Osteoblast (primary cell): ENCODE data around the gene CHRDL2. TPM values are rescaled to one million over a fixed set of nuclear protein-coding genes. Genes with fewer than 3 reads are reported as not detected.
A peak's percentile ranks its signal among the peaks of the same experiment; 100 is the strongest.

ENCODE experiments used
- DNase-seq: peaks from one replicate; pipeline ENCODE4 v3.0.0; 2011; ENCODE audit warnings: low spot score, mixed read lengths; ENCODE audit not compliant: insufficient read length; ENCODE audit errors: missing footprints
- H2AFZ ChIP-seq: 2 replicates; pipeline ENCODE4 v1.6.0; 2011; ENCODE audit warnings: mild to moderate bottlenecking, low read length
- H3K27ac ChIP-seq: 2 replicates; pipeline ENCODE4 v1.5.1; 2011; ENCODE audit warnings: mild to moderate bottlenecking, low read depth, low read length, moderate library complexity
- H3K27me3 ChIP-seq: 2 replicates; pipeline ENCODE4 v1.6.0; 2012; ENCODE audit warnings: mild to moderate bottlenecking, control low read depth, inconsistent platforms, low read length, moderate library complexity; ENCODE audit not compliant: insufficient read depth
- H3K36me3 ChIP-seq: 2 replicates; pipeline ENCODE4 v1.5.1; 2011; ENCODE audit warnings: mild to moderate bottlenecking, low read length, control low read depth, moderate library complexity; ENCODE audit not compliant: insufficient read depth
- H3K4me1 ChIP-seq: 2 replicates; pipeline ENCODE4 v1.5.1; 2011; ENCODE audit warnings: mild to moderate bottlenecking, low read length, control low read depth, moderate library complexity; ENCODE audit not compliant: insufficient read depth
- H3K4me2 ChIP-seq: 2 replicates; pipeline ENCODE4 v1.6.0; 2011; ENCODE audit warnings: mild to moderate bottlenecking, low read length; ENCODE audit not compliant: insufficient read depth
- H3K4me3 ChIP-seq: fragments of 200-600 bp; sonication (generic); 3 replicates; pipeline ENCODE4 v1.5.1; 2012; ENCODE audit warnings: mild to moderate bottlenecking, low read length, inconsistent platforms; ENCODE audit not compliant: insufficient read depth
- H3K79me2 ChIP-seq: 2 replicates; pipeline ENCODE4 v1.6.0; 2012; ENCODE audit warnings: mild to moderate bottlenecking, low read length, control low read depth, inconsistent platforms; ENCODE audit not compliant: insufficient read depth
- H3K9me3 ChIP-seq: 2 replicates; pipeline ENCODE4 v1.5.1; 2011; ENCODE audit warnings: low read depth, low read length, control low read depth
- H4K20me1 ChIP-seq: 2 replicates; pipeline ENCODE4 v1.6.0; 2012; ENCODE audit warnings: mild to moderate bottlenecking, low read length, control low read depth; ENCODE audit not compliant: insufficient read depth
- total RNA-seq: library from RNA; depleted of rRNA; stranded (reverse); fragments of >200 nt; gene quantifications from 2 replicates; pipeline ENCODE4 v1.2.3, GENCODE V29; 2012
- TF ChIP-seq, protein P1 (sequence below): IDR thresholded peaks from 2 replicates; pipeline ENCODE4 v1.5.1; 2011; ENCODE audit warnings: mild to moderate bottlenecking, low read depth, low read length, moderate library complexity; ENCODE audit errors: extremely low read depth

Gene CHRDL2
- total RNA-seq, 1 donor = under 0.01 TPM

- Histone ChIP-seq H4K20me1 (no peaks in the 10 kb centered on the region), H3K4me1 (peaks cover 21% of the 10 kb centered on the region), H3K4me2 (peak within 1 kb of the TSS; percentile 92), H3K27ac (peak within 1 kb of the TSS; percentile 82), H3K79me2 (peaks cover 48% of the 10 kb centered on the region), H3K9me3 (no peaks in the 10 kb centered on the region), H2AFZ (peak within 1 kb of the TSS; percentile 97), H3K4me3 (peak within 1 kb of the TSS; percentile 91), H3K27me3 (no peaks in the 10 kb centered on the region), H3K36me3 (no peaks in the 10 kb centered on the region)
- DNase-seq = peak; percentile 100
- TF ChIP-seq, protein P1, sequence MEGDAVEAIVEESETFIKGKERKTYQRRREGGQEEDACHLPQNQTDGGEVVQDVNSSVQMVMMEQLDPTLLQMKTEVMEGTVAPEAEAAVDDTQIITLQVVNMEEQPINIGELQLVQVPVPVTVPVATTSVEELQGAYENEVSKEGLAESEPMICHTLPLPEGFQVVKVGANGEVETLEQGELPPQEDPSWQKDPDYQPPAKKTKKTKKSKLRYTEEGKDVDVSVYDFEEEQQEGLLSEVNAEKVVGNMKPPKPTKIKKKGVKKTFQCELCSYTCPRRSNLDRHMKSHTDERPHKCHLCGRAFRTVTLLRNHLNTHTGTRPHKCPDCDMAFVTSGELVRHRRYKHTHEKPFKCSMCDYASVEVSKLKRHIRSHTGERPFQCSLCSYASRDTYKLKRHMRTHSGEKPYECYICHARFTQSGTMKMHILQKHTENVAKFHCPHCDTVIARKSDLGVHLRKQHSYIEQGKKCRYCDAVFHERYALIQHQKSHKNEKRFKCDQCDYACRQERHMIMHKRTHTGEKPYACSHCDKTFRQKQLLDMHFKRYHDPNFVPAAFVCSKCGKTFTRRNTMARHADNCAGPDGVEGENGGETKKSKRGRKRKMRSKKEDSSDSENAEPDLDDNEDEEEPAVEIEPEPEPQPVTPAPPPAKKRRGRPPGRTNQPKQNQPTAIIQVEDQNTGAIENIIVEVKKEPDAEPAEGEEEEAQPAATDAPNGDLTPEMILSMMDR = no peak
Observed at GRCh38 chr11:74748211-74749126, 17.2 kb upstream of the CHRDL2 start, which contains the start of gene RNF169. RNF169 (plus strand) TSS chr11:74748849; CDS start chr11:74748881, 32 bp downstream.

DNA sequence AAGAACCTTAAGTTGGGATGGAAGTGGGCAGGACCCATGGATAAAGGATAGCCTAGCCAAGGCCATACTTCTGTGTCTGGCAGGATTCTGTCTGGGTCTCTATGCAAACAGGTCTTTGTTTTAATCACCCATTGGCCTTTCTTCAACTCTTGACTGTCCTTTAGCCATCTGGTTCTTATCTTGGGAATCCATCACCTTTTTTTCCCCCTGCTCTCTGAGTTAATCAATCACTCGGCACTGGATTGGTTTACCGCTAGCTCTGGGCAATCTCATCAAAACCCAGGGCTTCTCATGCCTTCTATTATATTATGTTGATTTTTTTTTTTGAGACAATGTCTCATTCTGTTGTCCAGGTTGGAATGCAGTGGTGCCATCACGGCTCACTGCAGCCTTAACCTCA is 15.6 kb upstream of the CHRDL2 start:
- Histone ChIP-seq H4K20me1 (no peaks in the 10 kb centered on the region), H3K9me3 (no peaks in the 10 kb centered on the region), H3K79me2 (peaks cover 34% of the 10 kb centered on the region), H3K36me3 (no peaks in the 10 kb centered on the region), H3K27ac (no peak overlapping the region), H3K4me1 (peaks cover 15% of the 10 kb centered on the region), H3K4me3 (no peak overlapping the region), H2AFZ (no peak overlapping the region), H3K4me2 (no peak overlapping the region), H3K27me3 (no peaks in the 10 kb centered on the region)
- no peak for DNase-seq
- TF ChIP-seq, protein P1 = no peak

DNA sequence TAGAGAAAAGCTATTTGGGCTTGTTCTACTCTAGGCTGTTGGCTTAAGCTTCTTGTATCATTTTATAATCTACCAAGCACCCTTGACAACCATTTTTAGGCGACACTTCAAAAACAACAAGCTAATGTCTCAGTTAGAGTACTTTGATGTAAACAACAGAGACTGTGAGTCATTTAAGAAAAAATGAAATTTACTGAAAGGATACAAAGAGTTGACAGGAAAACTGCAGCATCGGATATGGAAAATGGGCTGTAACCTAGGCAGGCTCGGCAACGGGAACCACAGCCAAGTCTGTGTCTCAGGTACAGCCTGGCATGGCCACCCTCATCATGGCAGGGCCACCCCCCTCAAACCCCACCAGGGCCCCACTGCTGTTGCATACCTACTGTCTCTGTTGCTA is 13.1 kb upstream of the CHRDL2 start:
- Histone ChIP-seq H2AFZ (peak overlapping the region; percentile 35), H3K27me3 (no peaks in the 10 kb centered on the region), H3K36me3 (no peaks in the 10 kb centered on the region), H3K9me3 (no peaks in the 10 kb centered on the region), H3K27ac (no peak overlapping the region), H4K20me1 (no peaks in the 10 kb centered on the region), H3K4me1 (peaks cover 6% of the 10 kb centered on the region), H3K4me3 (no peak overlapping the region), H3K79me2 (peaks cover 8% of the 10 kb centered on the region), H3K4me2 (no peak overlapping the region)
- TF ChIP-seq, protein P1 = no peak
- no peak for DNase-seq

GRCh38 chr11:74743640-74744039 is 12.4 kb upstream of the CHRDL2 start:
- peaks cover 3% of the 10 kb centered on the region for H3K79me2 ChIP-seq
- H3K4me1 ChIP-seq = peaks cover 6% of the 10 kb centered on the region
- DNase-seq = no peak
- no peak overlapping the region for H3K4me3 ChIP-seq
- no peak overlapping the region for H3K27ac ChIP-seq
- H3K27me3 ChIP-seq = no peaks in the 10 kb centered on the region
- no peaks in the 10 kb centered on the region for H3K9me3 ChIP-seq
- no peaks in the 10 kb centered on the region for H4K20me1 ChIP-seq
- TF ChIP-seq, protein P1 = no peak
- no peak overlapping the region for H3K4me2 ChIP-seq
- H3K36me3 ChIP-seq = no peaks in the 10 kb centered on the region
- no peak overlapping the region for H2AFZ ChIP-seq
